GM18873 (cell line): ENCODE measurements around the gene FADS2.

ENCODE experiments used
- ATAC-seq: cut with Tn5 transposase; IDR thresholded peaks from one replicate; pipeline ENCODE4 v1.9.1; 2021; ENCODE audit warnings: mild to moderate bottlenecking, moderate library complexity, moderate number of reproducible peaks; ENCODE audit not compliant: unreplicated experiment, low FRiP score

Gene FADS2

GRCh38 chr11:61817471-61818202, 10.5 kb upstream of the FADS2 start:
- ATAC-seq, result no peak

GRCh38 chr11:61820174-61820573, 7.9 kb upstream of the FADS2 start:
- ATAC-seq, result no peak

GRCh38 chr11:61826930-61827570, 1.1 kb upstream of the FADS2 start:
- ATAC-seq, result no peak

GRCh38 chr11:61828379-61828628, 204 bp downstream of the FADS2 start:
- ATAC-seq, result no peak

- ATAC-seq, result no peak
These were observed 718 bp downstream of the FADS2 start for GRCh38 chr11:61828629-61829407.

GRCh38 chr11:61829806-61830205, 1.7 kb downstream of the FADS2 start:
- no peak for ATAC-seq

GRCh38 chr11:61830237-61831105, 2.4 kb downstream of the FADS2 start:
- no peak for ATAC-seq

- ATAC-seq, result no peak
These were observed 4.1 kb downstream of the FADS2 start for GRCh38 chr11:61832207-61832606.

- no peak for ATAC-seq
These were observed 4.7 kb downstream of the FADS2 start for GRCh38 chr11:61832754-61833153.

- ATAC-seq, result no peak
These were observed 5.4 kb downstream of the FADS2 start for GRCh38 chr11:61833471-61833870.

- ATAC-seq, result no peak
These were observed 5.8 kb downstream of the FADS2 start for GRCh38 chr11:61833926-61834277.

- ATAC-seq, result peak; percentile 75
These were observed 6.4 kb downstream of the FADS2 start for GRCh38 chr11:61834278-61835048.

GRCh38 chr11:61836193-61836592, 8.1 kb downstream of the FADS2 start:
- no peak for ATAC-seq

GRCh38 chr11:61837411-61838005, 9.4 kb downstream of the FADS2 start:
- no peak for ATAC-seq

GRCh38 chr11:61838501-61838900, 10.4 kb downstream of the FADS2 start:
- ATAC-seq, result no peak

GRCh38 chr11:61838921-61839320, 10.8 kb downstream of the FADS2 start:
- no peak for ATAC-seq

GRCh38 chr11:61839742-61840141, 11.6 kb downstream of the FADS2 start:
- no peak for ATAC-seq

GRCh38 chr11:61840371-61840770, 12.3 kb downstream of the FADS2 start:
- no peak for ATAC-seq

- no peak for ATAC-seq
These were observed 13.8 kb downstream of the FADS2 start for GRCh38 chr11:61841636-61842527.
